SK-N-SH (cell line): ENCODE data around the gene UBE2S. TPM values are rescaled to one million over a fixed set of nuclear protein-coding genes. Genes with fewer than 3 reads are reported as not detected.
"Not testable (repeated sequence)": the region's sequence is repeated elsewhere in the genome, so short reads cannot be mapped to it uniquely, and the experiment has no call there.

Experiments used
- CTCF ChIA-PET: fragments of 300-600, 350-600 bp; formaldehyde crosslinking; extraction: SDS; loops from one replicate; lab custom pipeline; 2021; lab: Yijun Ruan, JAX
- POLR2A ChIA-PET: fragments of 350-600 bp; sonication (Branson Sonifier 250); formaldehyde crosslinking; extraction: SDS; loops from one replicate; lab custom pipeline; 2020; ENCODE audit warnings: antibody characterized with exemption, inconsistent platforms; lab: Yijun Ruan, JAX
- DNase-seq: peaks from one replicate; pipeline ENCODE4 v3.0.0; 2012
- H2AFZ ChIP-seq: fragments of 200-600 bp; sonication (generic); 2 replicates; pipeline ENCODE4 v1.8.1; 2016; ENCODE audit warnings: antibody characterized with exemption, mild to moderate bottlenecking, low read depth
- H3F3A ChIP-seq: fragments of 200-600 bp; sonication (generic); replicated peaks from 2 replicates; pipeline ENCODE3; 2016; ENCODE audit warnings: antibody characterized with exemption, mild to moderate bottlenecking; ENCODE audit not compliant: insufficient read depth
- H3K27ac ChIP-seq, 2 experiments: fragments of 200-500 bp in 1 of 2; fragments of 200-600 bp in 1 of 2; sonication (Bioruptor generic) in 1 of 2; sonication (generic), shearing (Covaris generic) in 1 of 2; 2 replicates each; pipeline versions ENCODE4 v1.5.1 to v1.6.1; 2014 to 2016; ENCODE audit warnings: low read depth in 2 of 2, inconsistent platforms in 1 of 2, low read length in 1 of 2, mild to moderate bottlenecking in 1 of 2, mixed read lengths in 1 of 2
- H3K27me3 ChIP-seq: fragments of 200-600 bp; sonication (generic), shearing (Covaris generic); 2 replicates; pipeline ENCODE4 v1.6.1; 2016; ENCODE audit warnings: mixed run types; ENCODE audit not compliant: insufficient read depth
- H3K36me3 ChIP-seq, 2 experiments: fragments of 200-500 bp in 1 of 2; fragments of 200-600 bp in 1 of 2; sonication (Bioruptor generic) in 1 of 2; sonication (generic) in 1 of 2; replicated peaks in 1 of 2; 2 replicates each; pipeline versions ENCODE3 to v1.5.1; 2014 to 2016; ENCODE audit warnings: low read length in 1 of 2, mild to moderate bottlenecking in 1 of 2; ENCODE audit not compliant: insufficient read depth in 2 of 2, control insufficient read depth in 1 of 2
- H3K4me1 ChIP-seq, 2 experiments: fragments of 200-500 bp in 1 of 2; fragments of 200-600 bp in 1 of 2; sonication (Bioruptor generic) in 1 of 2; sonication (generic), shearing (Covaris generic) in 1 of 2; 2 replicates each; pipeline versions ENCODE4 v1.5.1 to v1.6.1; 2014 to 2016; ENCODE audit warnings: low read depth in 1 of 2, low read length in 1 of 2, mixed run types in 1 of 2; ENCODE audit not compliant: insufficient read depth in 2 of 2, control insufficient read depth in 1 of 2
- H3K4me2 ChIP-seq: fragments of 200-600 bp; sonication (generic), shearing (Covaris generic); 2 replicates; pipeline ENCODE4 v1.6.1; 2017; ENCODE audit warnings: mixed run types
- H3K4me3 ChIP-seq, 2 experiments: fragments of 200-500 bp in 1 of 2; fragments of 200-600 bp in 1 of 2; sonication (Bioruptor generic) in 1 of 2; sonication (generic), shearing (Covaris generic) in 1 of 2; 2 replicates each; pipeline versions ENCODE4 v1.5.1 to v1.8.1; 2014 to 2016; ENCODE audit warnings: low read depth in 2 of 2, inconsistent platforms in 1 of 2, low read length in 1 of 2, mild to moderate bottlenecking in 1 of 2, mixed read lengths in 1 of 2, moderate library complexity in 1 of 2
- H3K79me2 ChIP-seq: fragments of 200-600 bp; sonication (generic); 2 replicates; pipeline ENCODE4 v1.8.1; 2017; ENCODE audit warnings: mild to moderate bottlenecking; ENCODE audit not compliant: insufficient read depth
- H3K9ac ChIP-seq: fragments of 200-600 bp; sonication (generic); 2 replicates; pipeline ENCODE4 v1.6.1; 2017; ENCODE audit warnings: mixed run types
- H3K9me2 ChIP-seq: fragments of 200-600 bp; sonication (generic); 2 replicates; pipeline ENCODE4 v1.6.1; 2017; ENCODE audit warnings: mixed run types
- H3K9me3 ChIP-seq: fragments of 200-600 bp; sonication (generic); 2 replicates; pipeline ENCODE4 v1.6.1; 2017; ENCODE audit warnings: mixed run types, mild to moderate bottlenecking, moderate library complexity
- H4K20me1 ChIP-seq: fragments of 200-600 bp; sonication (generic); 2 replicates; pipeline ENCODE4 v1.6.1; 2017; ENCODE audit warnings: mild to moderate bottlenecking, mixed run types; ENCODE audit not compliant: insufficient read depth
- FOSL2 ChIP-seq: IDR thresholded peaks from 2 replicates; pipeline ENCODE4 v1.4.0; 2012; ENCODE audit warnings: low read depth, mild to moderate bottlenecking, moderate library complexity, borderline replicate concordance
- FOXM1 ChIP-seq: IDR thresholded peaks from 2 replicates; pipeline ENCODE4 v1.4.0; 2012; ENCODE audit warnings: low read depth, mild to moderate bottlenecking
- GATA2 ChIP-seq: sonication (generic); formaldehyde crosslinking; IDR thresholded peaks from 2 replicates; pipeline ENCODE4 v1.5.0; 2020; ENCODE audit warnings: mild to moderate bottlenecking, missing genetic modification reagents
- IRF3 ChIP-seq: fragments of 150-350 bp; IDR thresholded peaks from 2 replicates; pipeline ENCODE4 v1.6.1; 2016; ENCODE audit warnings: mild to moderate bottlenecking, low read depth, low read length
- JUND ChIP-seq: IDR thresholded peaks from 2 replicates; pipeline ENCODE4 v1.4.0; 2012
- MAX ChIP-seq: IDR thresholded peaks from 2 replicates; pipeline ENCODE4 v1.4.0; 2012; ENCODE audit warnings: low read depth
- NFIC ChIP-seq: IDR thresholded peaks from 2 replicates; pipeline ENCODE4 v1.4.0; 2012; ENCODE audit warnings: borderline replicate concordance
- NRF1 ChIP-seq: IDR thresholded peaks from 2 replicates; pipeline ENCODE4 v1.6.1; 2012; ENCODE audit warnings: low read depth, mild to moderate bottlenecking, low read length
- PBX3 ChIP-seq: IDR thresholded peaks from 2 replicates; pipeline ENCODE4; 2012
- RCOR1 ChIP-seq: fragments of 150-350 bp; IDR thresholded peaks from 2 replicates; pipeline ENCODE4 v1.6.1; 2017; ENCODE audit warnings: antibody characterized with exemption, low read length
- USF1 ChIP-seq: IDR thresholded peaks from 2 replicates; pipeline ENCODE4 v1.4.0; 2012; ENCODE audit warnings: low read depth, borderline replicate concordance
- USF2 ChIP-seq: fragments of 150-350 bp; IDR thresholded peaks from 2 replicates; pipeline ENCODE4 v1.6.1; 2017; ENCODE audit warnings: antibody characterized with exemption, low read length, low read depth, borderline replicate concordance
- WGBS: methylation state at CpG from one replicate; pipeline ENCODE4 v1.1.6; 2017; ENCODE audit warnings: low lambda C conversion rate; 5-methylcytosine and 5-hydroxymethylcytosine counted together
- polyA plus RNA-seq, 3 experiments: library from polyadenylated mRNA; depleted of rRNA; stranded (reverse); fragments of >200 nt; gene quantifications; 2 replicates each; pipeline ENCODE4 v1.2.3, GENCODE V29; 2012

The UBE2S gene
- polyA plus RNA-seq, 1 of the 3 experiments (the other 2 are of a cell fraction) = 133 TPM

GRCh38 chr19:55402509-55402908 lies 5.1 kb downstream of the UBE2S start:
- peaks cover 12 to 23% of the 10 kb centered on the region in 2 experiments; a peak in 3 of 4 replicates for H3K4me1 ChIP-seq
- ChIA-PET CTCF (interaction anchor here (0.7 to 1.2 kb wide), 3 partner anchors 10 to 101 kb away, joined by 3 to 4 read pairs (median 3); no protein-coding TSS in a partner anchor), POLR2A (interaction anchor here (1.0 kb wide), 1 partner anchor 9 kb away, joined by 4 read pairs; no protein-coding TSS in a partner anchor)
- H3K4me3 ChIP-seq = no peak overlapping the region
- H3K4me2 ChIP-seq = no peak overlapping the region
- no peak overlapping the region for H2AFZ ChIP-seq
- peaks cover 63% of the 10 kb centered on the region for H4K20me1 ChIP-seq
- H3K9ac ChIP-seq = no peak overlapping the region
- H3K27me3 ChIP-seq = no peaks in the 10 kb centered on the region
- peaks cover 45% of the 10 kb centered on the region for H3F3A ChIP-seq
- H3K36me3 ChIP-seq = peaks cover 31 to 36% of the 10 kb centered on the region in 2 experiments
- no peak overlapping the region for H3K27ac ChIP-seq
- no peak for DNase-seq
- H3K9me3 ChIP-seq = no peaks in the 10 kb centered on the region
- no peak for TF ChIP-seq JUND
- TF ChIP-seq FOSL2 = no peak
- TF ChIP-seq MAX = no peak
- no peak for TF ChIP-seq RCOR1
- no peak for TF ChIP-seq NFIC
- no peaks in the 10 kb centered on the region for H3K9me2 ChIP-seq
- H3K79me2 ChIP-seq = peaks cover 57% of the 10 kb centered on the region
- WGBS = 100% methylated on average over 1 of the region's 2 CpGs

- H3K36me3 ChIP-seq = peaks cover 31 to 36% of the 10 kb centered on the region in 2 experiments
- H3K9ac ChIP-seq, H3K4me2 ChIP-seq, H3K9me3 ChIP-seq, CTCF ChIA-PET, H3K9me2 ChIP-seq, H2AFZ ChIP-seq, H3K4me3 ChIP-seq, H3K27ac ChIP-seq, H3K27me3 ChIP-seq, DNase-seq: not testable (repeated sequence)
- peaks cover 58% of the 10 kb centered on the region for H4K20me1 ChIP-seq
- WGBS = 93% methylated on average over 11 of the region's 28 CpGs
- POLR2A ChIA-PET = interaction anchor here (1.0 to 2.8 kb wide), 2 partner anchors 8 to 10 kb away, joined by 4 to 8 read pairs; no protein-coding TSS in a partner anchor
- H3K4me1 ChIP-seq = peaks cover 12 to 18% of the 10 kb centered on the region in 2 experiments; a peak in 3 of 4 replicates
- peaks cover 45% of the 10 kb centered on the region for H3K79me2 ChIP-seq
- H3F3A ChIP-seq = peaks cover 45% of the 10 kb centered on the region
These were observed 6.2 kb downstream of the UBE2S start for GRCh38 chr19:55401390-55401789.

- peaks cover 26 to 30% of the 10 kb centered on the region in 2 experiments for H3K36me3 ChIP-seq
- H3K79me2 ChIP-seq = peaks cover 36% of the 10 kb centered on the region
- no peak overlapping the region for H2AFZ ChIP-seq
- H4K20me1 ChIP-seq = peaks cover 49% of the 10 kb centered on the region
- H3K27ac ChIP-seq = no peak overlapping the region; a peak in 1 of 4 replicates
- CTCF ChIA-PET = interaction anchor here (1.4 to 2.2 kb wide), 3 partner anchors 12 to 109 kb away, joined by 4 to 5 read pairs (median 5); no protein-coding TSS in a partner anchor
- H3K4me1 ChIP-seq = peaks cover 9 to 12% of the 10 kb centered on the region in 2 experiments; a peak in 2 of 4 replicates
- 91% methylated on average over 11 of the region's 14 CpGs for WGBS
- POLR2A ChIA-PET = interaction anchor here (1.0 to 2.8 kb wide), 5 partner anchors 7 to 41 kb away, joined by 3 to 10 read pairs (median 8); partner anchors contain the start of gene UBE2S
- no peaks in the 10 kb centered on the region for H3K9me2 ChIP-seq
- H3K9me3 ChIP-seq = no peaks in the 10 kb centered on the region
- H3K9ac ChIP-seq = no peak overlapping the region
- TF ChIP-seq USF1 (no peak), IRF3 (no peak), FOXM1 (no peak), NRF1 (no peak), PBX3 (no peak), GATA2 (CRISPR knock-in tag) (no peak), USF2 (no peak)
- no peak overlapping the region for H3K4me2 ChIP-seq
- DNase-seq = no peak
- H3F3A ChIP-seq = peaks cover 50% of the 10 kb centered on the region
- no peak overlapping the region for H3K4me3 ChIP-seq
- no peaks in the 10 kb centered on the region for H3K27me3 ChIP-seq
These were observed 7.1 kb downstream of the UBE2S start for GRCh38 chr19:55400281-55401087.
